ENCODE results near the gene TMEM253.

TMEM253 gene

GRCh38 chr14:21100931-21101330 is at the start of gene TMEM253:
TSS of gene TMEM253 (plus strand) at chr14:21101066. CDS start at chr14:21101344, 278 bp downstream.
- in situ Hi-C loops (cut with MboI; ENCODE audit: low sequenced_read_pairs, unreplicated experiment) = no loop called here
- TF ChIP-seq CTCF (IDR thresholded peaks at IDR 0.05; ENCODE audit: borderline replicate concordance, control extremely low read depth, extremely low read depth, insufficient read depth, missing control alignments) = no peak
- DNase-seq (ENCODE audit: low spot score) = no peak

- in situ Hi-C loops (cut with MboI; ENCODE audit: low sequenced_read_pairs, unreplicated experiment) = no loop called here
Measured at GRCh38 chr14:21053184-21054122, 47.4 kb upstream of the TMEM253 start.

GRCh38 chr14:21054123-21054767 is 46.6 kb upstream of the TMEM253 start:
- TF ChIP-seq CTCF (IDR thresholded peaks at IDR 0.05; ENCODE audit: borderline replicate concordance, control extremely low read depth, extremely low read depth, insufficient read depth, missing control alignments) = no peak
- in situ Hi-C loops (cut with MboI; ENCODE audit: low sequenced_read_pairs, unreplicated experiment) = no loop called here
- no peak for DNase-seq (ENCODE audit: low spot score)

More at GRCh38 chr14:21053184-21054122, 47.4 kb upstream of the TMEM253 start:
- no peak for TF ChIP-seq CTCF (IDR thresholded peaks at IDR 0.05; ENCODE audit: borderline replicate concordance, control extremely low read depth, extremely low read depth, insufficient read depth, missing control alignments)
- DNase-seq (ENCODE audit: low spot score) = no peak

- in situ Hi-C loops (cut with MboI; ENCODE audit: low sequenced_read_pairs, unreplicated experiment) = no loop called here
- DNase-seq (ENCODE audit: low spot score) = no peak
- TF ChIP-seq CTCF (IDR thresholded peaks at IDR 0.05; ENCODE audit: borderline replicate concordance, control extremely low read depth, extremely low read depth, insufficient read depth, missing control alignments) = no peak
Measured at GRCh38 chr14:21054768-21055145, 46.1 kb upstream of the TMEM253 start.

GRCh38 chr14:21055432-21056117 is 45.3 kb upstream of the TMEM253 start:
- in situ Hi-C loops (cut with MboI; ENCODE audit: low sequenced_read_pairs, unreplicated experiment) = no loop called here
- no peak for TF ChIP-seq CTCF (IDR thresholded peaks at IDR 0.05; ENCODE audit: borderline replicate concordance, control extremely low read depth, extremely low read depth, insufficient read depth, missing control alignments)
- DNase-seq (ENCODE audit: low spot score) = no peak

GRCh38 chr14:21056520-21057163 is 44.2 kb upstream of the TMEM253 start:
- DNase-seq (ENCODE audit: low spot score) = no peak
- in situ Hi-C loops (cut with MboI; ENCODE audit: low sequenced_read_pairs, unreplicated experiment) = no loop called here
- TF ChIP-seq CTCF (IDR thresholded peaks at IDR 0.05; ENCODE audit: borderline replicate concordance, control extremely low read depth, extremely low read depth, insufficient read depth, missing control alignments) = no peak
